KBM-7 (cell line): Measurements from ENCODE around the gene PCNX1.
"Not testable (repeated sequence)": the region's sequence is repeated elsewhere in the genome, so short reads cannot be mapped to it uniquely, and the experiment has no call there.

Experiments
- DNase-seq: peaks from one replicate; pipeline ENCODE4 v3.0.0-alpha.2; 2015
- in situ Hi-C: fragments of 300-500 bp; cut with MboI; formaldehyde crosslinking; loops from 2 replicates; pipeline ENCODE4 v1.14.3; 2020; ENCODE audit warnings: low sequenced_read_pairs, low pct_unique_long_range_greater_than_20kb, mixed read lengths

PCNX1 gene

DNA sequence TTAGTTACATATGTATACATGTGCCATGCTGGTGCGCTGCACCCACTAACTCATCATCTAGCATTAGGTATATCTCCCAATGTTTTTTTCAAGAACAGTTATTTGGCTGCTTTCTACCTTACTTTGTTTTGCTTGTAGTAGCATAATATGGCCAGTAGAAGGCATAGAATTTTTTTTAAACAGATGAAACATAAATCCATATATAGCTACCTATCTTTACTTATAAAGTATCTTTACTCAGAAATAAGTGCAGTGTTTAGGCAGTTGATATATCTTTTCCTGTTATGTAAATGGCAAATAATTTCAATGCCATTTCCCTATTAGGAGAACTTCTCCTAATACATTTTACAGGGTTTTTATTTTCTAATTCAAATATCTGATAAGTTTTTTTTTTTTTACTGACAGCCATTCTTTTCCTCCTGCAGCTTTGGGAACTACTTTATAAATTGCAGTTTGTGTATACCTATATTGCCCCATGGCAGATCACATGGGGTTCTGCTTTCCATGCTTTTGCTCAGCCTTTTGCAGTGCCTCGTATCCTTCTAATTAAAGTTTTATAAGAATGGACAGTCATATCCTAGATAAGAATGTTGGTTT lies 143.1 kb downstream of the PCNX1 start:
- in situ Hi-C loops = no loop called here
- peak; percentile 19 for DNase-seq

- in situ Hi-C loops = no loop called here
- no peak for DNase-seq
Measured at GRCh38 chr14:71054706-71055105, 147.4 kb downstream of the PCNX1 start.

- in situ Hi-C loops = no loop called here
- no peak for DNase-seq
Measured at GRCh38 chr14:71056168-71056567, 148.9 kb downstream of the PCNX1 start.

GRCh38 chr14:71060274-71060673 lies 153.0 kb downstream of the PCNX1 start:
- in situ Hi-C loops = no loop called here
- no peak for DNase-seq

DNA sequence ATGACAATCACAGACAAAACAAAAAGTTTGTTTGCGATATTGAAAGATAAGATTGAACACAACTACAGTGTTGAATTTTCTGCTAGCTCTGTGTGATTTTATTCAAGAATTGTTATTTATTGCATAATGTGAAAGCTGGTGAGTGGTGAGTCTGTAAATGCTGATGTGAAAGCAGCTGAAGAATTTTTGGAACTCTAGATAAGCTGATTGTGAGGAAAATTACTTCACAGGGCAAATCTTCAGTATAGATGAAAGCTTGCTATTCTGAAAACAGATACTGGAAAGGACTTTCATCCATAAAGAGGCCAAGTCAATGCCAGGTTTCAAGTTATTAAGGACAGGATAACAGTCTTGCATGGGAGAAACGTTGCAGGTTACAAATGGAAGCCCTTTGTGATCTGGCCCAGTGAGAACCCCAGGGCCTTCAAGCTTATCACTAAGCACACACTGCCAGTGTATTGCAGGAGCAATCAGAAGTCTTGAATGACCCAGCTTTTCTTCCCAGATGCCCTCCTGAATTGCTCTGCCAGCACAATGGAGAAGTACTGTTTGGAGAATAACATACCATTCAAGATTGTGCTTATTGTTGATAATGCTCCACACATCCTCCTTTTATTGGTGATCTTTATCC lies 153.7 kb downstream of the PCNX1 start:
- DNase-seq = no peak
- in situ Hi-C loops = no loop called here

DNA sequence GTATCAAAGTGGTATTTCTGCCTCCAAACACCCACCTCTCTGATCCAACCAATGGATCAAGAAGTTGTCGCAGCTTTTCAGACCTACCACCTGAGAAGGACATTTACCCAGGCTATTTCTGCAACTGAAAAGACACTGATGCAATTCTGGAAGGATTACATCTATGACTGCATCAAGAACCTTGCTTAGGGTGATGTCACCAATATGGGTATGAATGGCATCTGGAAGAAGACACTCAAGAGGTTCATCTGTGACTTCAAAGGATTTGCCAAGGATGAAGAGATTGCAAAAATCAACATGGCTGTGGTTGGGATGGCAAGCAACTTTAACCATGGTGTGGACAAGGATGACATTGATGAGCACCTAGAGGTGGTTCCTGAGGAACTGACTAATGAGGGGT lies 154.2 kb downstream of the PCNX1 start:
- DNase-seq = no peak
- in situ Hi-C loops = no loop called here

DNA sequence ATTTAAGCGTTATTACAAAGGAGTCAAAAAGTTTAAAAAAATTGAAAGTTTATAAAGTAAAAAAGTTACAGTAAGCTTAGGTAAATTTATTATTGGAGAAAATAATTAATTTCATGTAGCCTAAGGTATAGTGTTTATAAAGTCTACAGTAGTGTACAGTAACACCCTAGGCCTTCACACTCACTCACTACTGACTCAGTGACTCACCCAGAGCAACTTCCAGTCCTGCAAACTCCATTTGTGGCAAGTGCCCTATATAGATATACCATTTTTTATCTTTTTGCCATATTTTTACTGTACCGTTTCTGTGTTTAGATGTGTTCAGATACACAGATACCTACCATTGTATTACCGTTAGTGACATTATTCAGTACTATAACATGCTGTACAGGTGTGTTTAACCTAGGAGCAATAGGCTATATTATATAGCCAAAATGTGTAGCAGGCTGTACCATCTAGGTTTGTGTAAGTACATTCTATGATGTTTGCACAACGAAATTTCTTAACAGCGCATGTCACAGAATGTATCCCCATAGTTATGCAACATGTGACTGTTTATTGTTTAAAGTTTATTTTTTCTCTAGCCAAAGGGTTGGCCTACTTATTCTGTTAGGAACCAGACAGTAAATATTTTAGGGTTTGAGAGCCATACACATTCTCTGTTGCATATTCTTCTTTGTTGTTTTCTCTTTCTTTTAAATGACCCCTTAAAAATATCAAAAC lies 155.5 kb downstream of the PCNX1 start:
- DNase-seq = no peak
- in situ Hi-C loops = no loop called here

DNA sequence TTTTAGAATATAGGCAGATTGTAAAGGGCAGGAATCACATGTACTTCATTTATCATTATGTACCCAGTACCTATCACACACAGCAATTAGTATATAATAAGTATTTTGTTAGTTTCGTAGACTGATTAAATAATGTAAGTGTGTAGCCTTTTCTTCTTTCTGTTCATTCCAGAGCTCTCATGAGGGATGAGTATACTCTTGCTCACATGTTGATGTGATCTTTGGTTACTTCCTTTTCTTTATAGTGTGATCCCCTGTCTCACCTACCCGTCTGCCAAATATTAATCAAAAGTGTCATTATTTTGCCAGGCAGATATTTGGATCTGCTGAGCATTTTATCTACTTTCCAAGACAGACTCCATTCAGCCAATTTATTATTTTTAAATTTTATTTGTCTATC lies 156.1 kb downstream of the PCNX1 start:
- in situ Hi-C loops = no loop called here
- DNase-seq = no peak

DNA sequence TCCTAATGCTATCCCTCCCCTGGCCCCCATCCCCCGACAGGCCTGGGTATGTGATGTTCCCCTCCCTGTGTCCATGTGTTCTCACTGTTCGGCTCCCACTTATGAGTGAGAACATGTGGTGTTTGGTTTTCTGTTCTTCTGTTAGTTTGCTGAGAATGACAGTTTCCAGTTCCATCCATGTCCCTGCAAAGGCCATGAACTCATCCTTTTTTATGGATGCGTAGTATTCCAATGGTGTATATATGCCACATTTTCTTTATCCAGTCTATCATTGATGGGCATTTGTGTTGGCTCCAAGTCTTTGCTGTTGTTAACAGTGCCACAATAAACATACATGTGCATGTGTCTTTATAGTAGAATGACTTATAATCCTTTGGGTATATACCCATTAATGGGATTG lies 157.5 kb downstream of the PCNX1 start:
- in situ Hi-C loops = not testable (repeated sequence)

DNA sequence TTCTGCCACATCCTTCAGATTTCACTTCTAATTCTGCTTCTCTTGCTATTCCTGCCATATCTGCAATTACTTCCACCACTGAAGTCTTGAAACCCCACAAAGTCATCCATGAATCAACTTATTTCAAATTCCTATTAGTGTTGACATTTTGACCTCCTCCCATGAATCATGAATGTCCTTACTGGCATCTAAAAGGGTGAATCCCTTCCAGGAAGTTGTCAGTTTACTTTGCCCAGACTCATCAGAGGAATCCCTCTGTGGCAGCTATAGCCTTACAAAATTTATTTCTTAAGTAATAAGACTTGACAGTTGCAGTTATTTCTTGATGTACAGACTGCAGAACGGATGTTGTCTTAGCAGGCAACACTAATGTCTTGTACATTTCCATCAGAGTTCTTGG lies 162.9 kb downstream of the PCNX1 start:
- in situ Hi-C loops = no loop called here
- DNase-seq = no peak

More for the DNA sequence above, 157.5 kb downstream of the PCNX1 start:
- not testable (repeated sequence) for DNase-seq

- in situ Hi-C loops = no loop called here
- DNase-seq = no peak
Measured at GRCh38 chr14:71071042-71071441, 163.8 kb downstream of the PCNX1 start.

DNA sequence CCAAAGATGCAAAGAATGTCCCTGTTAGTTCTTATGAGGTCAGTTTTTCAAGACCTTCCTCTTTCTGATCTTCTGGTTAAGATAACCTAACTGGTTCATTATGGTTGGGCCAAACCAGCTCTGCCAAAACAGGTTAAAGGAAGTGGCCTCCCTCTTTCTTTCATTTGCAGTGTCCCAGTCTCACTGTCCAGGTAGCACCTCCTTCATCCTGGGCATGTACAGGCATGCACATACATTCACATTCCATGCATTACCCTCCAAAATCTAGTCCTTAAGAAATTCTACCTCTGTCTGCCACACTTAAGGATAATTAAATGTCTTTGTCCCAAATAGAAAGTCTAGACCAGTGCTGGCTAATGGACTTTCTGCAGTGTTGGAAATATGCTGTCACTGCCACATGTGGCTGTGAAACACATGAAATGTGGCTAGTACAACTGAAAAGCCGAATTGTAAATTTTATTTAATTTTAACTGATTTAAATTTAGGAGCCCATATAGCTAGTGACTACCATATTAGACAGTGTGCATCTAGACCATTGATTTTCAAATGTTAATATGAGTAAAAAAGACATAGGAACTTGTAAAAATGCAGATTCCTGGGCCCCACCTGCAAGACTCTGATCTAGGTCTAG lies 169.3 kb downstream of the PCNX1 start:
- DNase-seq = peak; percentile 7

DNA sequence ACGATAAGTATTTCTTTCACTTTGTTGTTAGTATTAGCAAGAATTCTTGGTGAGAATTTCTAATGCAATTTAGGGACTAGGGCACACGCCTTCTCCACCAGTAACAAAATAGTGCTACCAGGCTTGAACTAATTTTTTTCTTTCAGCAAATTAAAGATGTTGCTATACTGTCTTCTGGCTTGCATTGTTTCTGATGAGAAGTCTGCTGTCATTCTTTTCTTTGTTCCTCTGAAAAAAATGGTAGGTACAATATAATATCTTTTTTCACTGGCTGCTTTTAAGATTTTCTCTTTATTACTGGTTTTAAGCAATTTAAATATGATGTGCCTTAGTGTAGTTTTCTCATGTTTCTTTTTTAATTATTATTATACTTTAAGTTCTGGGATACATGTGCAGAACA lies 171.2 kb downstream of the PCNX1 start:
- in situ Hi-C loops = no loop called here
- DNase-seq = no peak

More for the DNA sequence above, 169.3 kb downstream of the PCNX1 start:
- in situ Hi-C loops = no loop called here

DNA sequence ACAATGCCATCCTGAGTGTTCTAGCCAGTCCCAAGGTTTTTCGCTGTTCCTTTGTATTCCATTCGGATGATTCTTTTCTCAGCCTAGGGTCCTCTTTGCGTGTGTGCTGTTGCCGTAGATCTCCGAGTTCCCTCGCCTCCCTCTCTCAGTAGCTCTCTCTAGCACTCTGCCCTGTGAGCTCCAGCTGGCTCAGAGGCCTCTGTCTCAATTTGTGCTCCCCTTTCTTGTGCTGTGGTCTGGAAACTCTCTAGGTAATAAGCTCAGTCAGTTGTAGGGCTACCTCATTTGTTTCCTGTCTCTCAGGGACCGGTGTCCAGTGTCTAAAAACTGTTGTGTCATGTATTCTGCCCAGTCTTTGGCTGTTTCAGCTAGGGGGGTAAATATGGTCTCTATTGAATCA lies 179.3 kb downstream of the PCNX1 start:
- in situ Hi-C loops = no loop called here

DNA sequence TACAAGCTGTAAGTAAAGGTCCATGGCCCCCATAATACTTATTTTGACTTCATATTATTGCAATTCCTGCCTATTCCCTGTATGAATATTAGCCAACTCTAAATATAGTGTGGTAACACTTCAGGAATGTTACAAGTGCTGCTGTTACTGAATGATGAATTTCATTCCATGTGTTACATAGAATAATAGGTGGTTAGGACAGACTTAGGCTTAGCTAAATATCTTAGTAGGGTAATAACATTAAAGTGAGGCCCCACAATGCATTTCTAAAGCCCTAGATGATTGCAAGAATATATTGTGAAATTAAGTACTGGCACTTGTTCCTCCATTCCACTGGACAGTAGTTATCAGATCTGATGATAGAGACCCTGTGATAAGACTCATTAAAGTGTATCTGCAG lies 182.7 kb downstream of the PCNX1 start:
- in situ Hi-C loops = no loop called here
- DNase-seq = no peak

More for the DNA sequence above, 179.3 kb downstream of the PCNX1 start:
- no peak for DNase-seq

DNA sequence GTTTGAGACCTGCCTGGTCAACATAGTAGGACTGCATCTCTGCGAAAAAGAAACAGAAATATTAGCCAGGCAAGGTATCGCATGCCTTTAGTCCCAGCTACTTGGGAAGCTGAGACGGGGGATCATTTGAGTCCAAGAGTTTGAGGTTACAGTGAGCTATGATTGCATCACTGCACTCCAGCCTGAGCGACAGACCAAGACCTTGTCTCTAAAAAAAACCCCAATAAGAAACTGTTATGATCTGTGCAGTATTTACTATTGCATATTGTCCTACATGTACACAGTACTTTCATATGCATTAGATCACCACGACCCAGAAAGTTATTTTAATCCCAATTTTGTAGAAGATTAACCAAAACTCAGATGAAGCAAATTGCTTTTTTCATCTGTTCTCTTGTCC lies 187.5 kb downstream of the PCNX1 start:
- no peak for DNase-seq
- in situ Hi-C loops = no loop called here

DNA sequence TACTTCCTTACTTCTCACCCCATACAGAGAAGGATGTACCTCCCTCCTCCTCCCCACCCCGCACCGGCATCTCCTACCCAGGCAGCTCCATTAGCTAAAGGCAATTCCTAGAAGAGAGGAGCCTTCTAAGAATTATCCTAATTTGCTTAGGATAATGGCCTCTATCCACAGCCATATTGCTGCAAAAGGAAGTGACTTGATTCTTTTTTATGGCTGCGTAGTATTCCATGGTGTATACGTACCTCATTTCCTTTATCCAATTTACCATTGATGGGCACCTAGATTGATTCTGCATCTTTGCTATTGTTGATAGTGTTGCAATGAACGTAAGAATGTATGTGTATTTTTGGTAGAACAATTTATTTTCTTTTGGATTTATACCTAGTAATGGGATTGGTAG lies 189.7 kb downstream of the PCNX1 start:
- no peak for DNase-seq
- in situ Hi-C loops = no loop called here

DNA sequence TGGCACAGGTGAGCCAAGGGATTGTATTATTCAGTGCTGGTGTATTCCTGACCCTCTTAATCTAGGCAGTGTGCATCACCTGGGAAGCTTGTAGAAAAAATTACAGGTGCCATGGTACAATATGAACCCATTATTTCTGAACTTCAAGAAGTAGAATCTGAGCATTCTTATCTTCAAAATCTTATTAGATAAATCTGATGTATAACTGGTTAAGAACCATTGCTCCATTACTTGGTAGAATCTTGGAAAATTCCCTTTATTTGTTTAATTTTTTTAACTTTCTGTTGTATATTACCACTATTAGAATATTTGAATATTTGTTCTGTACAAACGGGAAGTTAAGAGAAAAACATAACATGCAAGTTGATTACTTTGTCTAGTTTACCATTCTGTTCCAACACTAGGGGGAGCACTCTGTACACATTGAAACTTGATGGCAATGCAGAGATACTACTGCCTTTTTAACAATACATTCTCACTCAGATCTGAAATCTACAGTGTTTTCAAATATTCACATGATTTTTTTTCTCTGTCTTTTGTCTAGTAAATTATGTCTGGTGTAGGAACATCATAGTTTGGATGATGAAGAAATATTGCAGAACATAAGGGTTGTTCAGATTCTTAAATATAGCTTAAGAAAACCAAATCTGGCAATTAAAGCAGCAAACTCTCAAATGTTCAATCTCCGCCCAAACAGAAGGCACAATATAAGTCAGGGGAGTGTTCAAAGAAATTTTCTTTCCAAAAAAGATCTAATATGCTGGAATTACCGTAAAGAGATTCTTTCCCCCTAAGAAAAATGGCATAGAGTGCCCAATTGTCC lies 196.6 kb downstream of the PCNX1 start:
- DNase-seq = peak; percentile 55
- in situ Hi-C loops = no loop called here

DNA sequence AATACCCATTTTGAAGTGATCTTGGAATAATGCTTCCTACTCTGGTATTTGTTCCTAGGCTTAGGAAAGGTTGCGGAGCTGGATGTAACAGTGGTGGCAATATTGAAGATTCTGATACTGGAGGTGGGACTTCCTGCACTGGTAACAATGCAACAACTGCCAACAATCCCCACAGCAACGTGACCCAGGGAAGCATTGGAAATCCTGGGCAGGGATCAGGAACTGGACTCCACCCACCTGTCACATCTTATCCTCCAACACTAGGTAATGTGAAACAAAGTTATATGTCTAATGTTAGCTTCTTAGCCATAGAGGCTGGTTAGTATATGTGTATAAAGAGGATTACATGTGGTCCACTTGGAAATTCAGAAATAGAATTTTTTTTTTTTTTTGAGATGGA lies 197.9 kb downstream of the PCNX1 start:
- DNase-seq = no peak
- in situ Hi-C loops = no loop called here
